DOHH2 (cell line): Measurements from ENCODE around the gene PRKAG1.

Experiments
- H3F3A ChIP-seq: fragments of 200-600 bp; sonication (generic), shearing (Covaris generic); 2 replicates; pipeline ENCODE4 v1.6.0; 2016; ENCODE audit warnings: antibody characterized with exemption, mild to moderate bottlenecking; ENCODE audit not compliant: control insufficient read depth, insufficient read depth
- H3K27ac ChIP-seq: fragments of 200-600 bp; sonication (generic); 2 replicates; pipeline ENCODE4 v1.5.1; 2014; ENCODE audit warnings: low read depth, mild to moderate bottlenecking, low read length, moderate library complexity
- H3K27me3 ChIP-seq: fragments of 200-600 bp; sonication (generic); 2 replicates; pipeline ENCODE4 v1.6.1; 2014; ENCODE audit warnings: mild to moderate bottlenecking, low read length, mixed read lengths; ENCODE audit not compliant: control insufficient read depth
- H3K36me3 ChIP-seq: fragments of 200-600 bp; sonication (generic); 2 replicates; pipeline ENCODE4 v1.6.1; 2014; ENCODE audit warnings: mild to moderate bottlenecking, low read length, moderate library complexity, mixed read lengths; ENCODE audit not compliant: control insufficient read depth
- H3K4me1 ChIP-seq: fragments of 200-600 bp; sonication (generic); 2 replicates; pipeline ENCODE4 v1.6.1; 2014; ENCODE audit warnings: mild to moderate bottlenecking, low read length, mixed read lengths; ENCODE audit not compliant: control insufficient read depth
- H3K4me2 ChIP-seq: fragments of 200-600 bp; sonication (generic); 2 replicates; pipeline ENCODE4 v1.6.0; 2014; ENCODE audit warnings: mild to moderate bottlenecking, low read length, moderate library complexity
- H3K4me3 ChIP-seq: fragments of 200-600 bp; sonication (generic); 2 replicates; pipeline ENCODE4 v1.5.1; 2014; ENCODE audit warnings: mild to moderate bottlenecking, low read length, mixed read lengths
- H3K79me2 ChIP-seq: fragments of 200-600 bp; sonication (generic); 2 replicates; pipeline ENCODE4 v1.6.1; 2014; ENCODE audit warnings: mild to moderate bottlenecking, low read length, mixed read lengths; ENCODE audit not compliant: control insufficient read depth
- H3K9me2 ChIP-seq: fragments of 200-600 bp; sonication (generic); replicated peaks from 2 replicates; pipeline ENCODE4 v1.6.1; 2014; ENCODE audit warnings: mild to moderate bottlenecking, low read length, mixed read lengths; ENCODE audit not compliant: control insufficient read depth
- H3K9me3 ChIP-seq: fragments of 200-600 bp; sonication (generic); 2 replicates; pipeline ENCODE4 v1.6.1; 2014; ENCODE audit warnings: antibody characterized with exemption, low read length, mixed read lengths; ENCODE audit not compliant: control insufficient read depth, insufficient read depth
- H4K20me1 ChIP-seq: fragments of 200-600 bp; sonication (generic); 2 replicates; pipeline ENCODE4 v1.6.0; 2014; ENCODE audit warnings: low read depth, mild to moderate bottlenecking, antibody characterized with exemption, low read length, moderate library complexity; ENCODE audit not compliant: control insufficient read depth, insufficient read depth
- CTCF ChIP-seq: fragments of 200-600 bp; sonication (generic); IDR thresholded peaks from one replicate; pipeline ENCODE4 v1.5.1; 2014; ENCODE audit warnings: antibody characterized with exemption, mild to moderate bottlenecking, low read depth, low read length; ENCODE audit not compliant: poor library complexity, severe bottlenecking
- EZH2phosphoT487 ChIP-seq: fragments of 200-600 bp; sonication (generic); IDR thresholded peaks from 2 replicates; pipeline ENCODE4 v1.6.1; 2017; ENCODE audit warnings: borderline replicate concordance, mild to moderate bottlenecking, antibody characterized with exemption, low read length, moderate library complexity, mixed read lengths

Gene PRKAG1

GRCh38 chr12:48996794-48997718 lies 21.5 kb downstream of the PRKAG1 start:
- H3K36me3 ChIP-seq: peaks cover 4% of the 10 kb centered on the region
- H3F3A ChIP-seq: 0 out of 2 replicates have a peak, but pooled peaks cover 7% of the 10 kb centered on the region
- peaks cover 50% of the 10 kb centered on the region for H3K4me1 ChIP-seq
- peak; percentile 77 for TF ChIP-seq CTCF
- no peak for TF ChIP-seq EZH2phosphoT487
- no peak overlapping the region for H3K27ac ChIP-seq
- peak overlapping the region; percentile 96 for H3K4me2 ChIP-seq
- H3K79me2 ChIP-seq: 0 out of 2 replicates have a peak, but pooled peaks cover 2% of the 10 kb centered on the region
- H3K4me3 ChIP-seq: peak overlapping the region; percentile 82
- no peaks in the 10 kb centered on the region for H4K20me1 ChIP-seq
- H3K27me3 ChIP-seq: peaks cover 39% of the 10 kb centered on the region
- H3K9me2 ChIP-seq: no peaks in the 10 kb centered on the region
- no peaks in the 10 kb centered on the region for H3K9me3 ChIP-seq

- Histone ChIP-seq H3K36me3 (no peaks in the 10 kb centered on the region), H3K4me3 (peak overlapping the region; percentile 33; the same call in 1 of the 2 replicates), H3K9me2 (no peaks in the 10 kb centered on the region), H3K9me3 (no peaks in the 10 kb centered on the region), H3F3A (0 out of 2 replicates have a peak, but pooled peaks cover 7% of the 10 kb centered on the region), H3K79me2 (0 out of 2 replicates have a peak, but pooled peaks cover 2% of the 10 kb centered on the region), H3K27ac (no peak overlapping the region), H3K4me1 (peaks cover 43% of the 10 kb centered on the region), H4K20me1 (no peaks in the 10 kb centered on the region), H3K27me3 (peaks cover 48% of the 10 kb centered on the region), H3K4me2 (peak overlapping the region; percentile 47)
- TF ChIP-seq EZH2phosphoT487 (peak; percentile 62; the same call in 1 of the 2 replicates), CTCF (peak; percentile 75)
Observed at GRCh38 chr12:48995086-48995879, 23.3 kb downstream of the PRKAG1 start.

GRCh38 chr12:48994224-48995085 lies 24.1 kb downstream of the PRKAG1 start:
- Histone ChIP-seq H3K27me3 (peaks cover 48% of the 10 kb centered on the region), H3K4me2 (no peak overlapping the region), H3K9me3 (no peaks in the 10 kb centered on the region), H3K4me3 (no peak overlapping the region), H3F3A (0 out of 2 replicates have a peak, but pooled peaks cover 7% of the 10 kb centered on the region), H3K4me1 (peaks cover 35% of the 10 kb centered on the region), H3K9me2 (no peaks in the 10 kb centered on the region), H3K27ac (no peak overlapping the region), H3K79me2 (0 out of 2 replicates have a peak, but pooled peaks cover under 1% of the 10 kb centered on the region), H4K20me1 (no peaks in the 10 kb centered on the region), H3K36me3 (no peaks in the 10 kb centered on the region)
- TF ChIP-seq EZH2phosphoT487 (no peak), CTCF (no peak)
